ENCODE measurements around the gene FABP3.

GRCh38 chr1:31412205-31412604, 39.3 kb upstream of the FABP3 start:
- TF ChIP-seq TAF1 (IDR thresholded peaks at IDR 0.05; ENCODE audit: low read depth), result no peak
- no peak for TF ChIP-seq EZH2 (IDR thresholded peaks at IDR 0.05; ENCODE audit: borderline replicate concordance, insufficient read depth, low read length, poor library complexity, severe bottlenecking)
- TF ChIP-seq REST (IDR thresholded peaks at IDR 0.05; ENCODE audit: borderline replicate concordance), result no peak
- no peak for TF ChIP-seq CTCF (IDR thresholded peaks at IDR 0.05; ENCODE audit: poor library complexity, severe bottlenecking)
- no peak for TF ChIP-seq MXI1 (conservative IDR thresholded peaks at IDR 0.05; ENCODE audit: poor library complexity, severe bottlenecking)
- TF ChIP-seq POLR2AphosphoS5 (IDR thresholded peaks at IDR 0.05), result no peak
- TF ChIP-seq EP300 (conservative IDR thresholded peaks at IDR 0.05; ENCODE audit: poor library complexity, severe bottlenecking), result no peak
- no peak for TF ChIP-seq RAD21 (conservative IDR thresholded peaks at IDR 0.05)
